Measurements from ENCODE around the gene NDRG3. TPM values are rescaled to one million over a fixed set of nuclear protein-coding genes. Genes with fewer than 3 reads are reported as not detected.
"Not testable (repeated sequence)": the region's sequence is repeated elsewhere in the genome, so short reads cannot be mapped to it uniquely, and the experiment has no call there.

Gene NDRG3
- total and polyA plus RNA-seq, 7 donors, result 21.6 to 38.9 (median 28.8) TPM

DNA sequence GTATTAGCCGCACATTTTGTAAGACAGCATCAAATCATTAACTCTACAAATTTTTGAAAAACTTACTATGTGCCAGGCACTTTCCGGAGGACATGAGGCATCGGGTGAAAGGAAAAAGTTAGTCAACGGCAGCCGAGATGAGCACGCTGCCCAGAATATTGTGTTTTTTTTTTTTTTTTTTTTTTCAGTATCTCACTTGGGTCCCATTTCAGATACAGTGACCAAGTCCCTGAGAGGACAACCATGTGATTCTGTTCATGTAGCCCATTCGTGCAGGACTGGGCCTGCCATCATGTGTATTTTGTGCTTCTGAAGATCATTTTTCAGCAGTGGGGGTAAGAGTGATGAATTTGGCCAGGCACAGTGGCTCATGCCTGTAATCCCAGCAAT lies 101.2 kb downstream of the NDRG3 start:
- H3K36me3 ChIP-seq, result no peaks in the 10 kb centered on the region
- intact Hi-C loops (cut with DNase I), result no loop called here
- H3K27me3 ChIP-seq, result no peaks in the 10 kb centered on the region
- DNase-seq, result no peak
- no peaks in the 10 kb centered on the region for H3K4me1 ChIP-seq
- no peak overlapping the region for H3K4me3 ChIP-seq
- no peak overlapping the region for H3K27ac ChIP-seq
- WGBS, 2 donors, result 76 to 82% methylated on average over 7 of the region's 7 CpGs
- TF ChIP-seq CTCF (IDR thresholded peaks at IDR 0.05) (no peak), POLR2A (IDR thresholded peaks at IDR 0.05) (no peak), EP300 (IDR thresholded peaks at IDR 0.05) (no peak), POLR2AphosphoS5 (IDR thresholded peaks at IDR 0.05) (no peak)
- H3K9me3 ChIP-seq, result no peaks in the 10 kb centered on the region

- 56 to 70% methylated on average over 5 of the region's 5 CpGs for WGBS, 2 donors
Measured at GRCh38 chr20:36644032-36644705, 101.7 kb downstream of the NDRG3 start.

GRCh38 chr20:36642136-36642535 lies 103.8 kb downstream of the NDRG3 start:
- H3K27me3 ChIP-seq, result no peaks in the 10 kb centered on the region
- no peak overlapping the region for H3K27ac ChIP-seq
- 67 to 85% methylated on average over 6 of the region's 6 CpGs for WGBS, 2 donors
- DNase-seq, result no peak
- no peak for TF ChIP-seq POLR2AphosphoS5 (IDR thresholded peaks at IDR 0.05)
- no peak for TF ChIP-seq EP300 (IDR thresholded peaks at IDR 0.05)
- no peak for TF ChIP-seq CTCF (IDR thresholded peaks at IDR 0.05)
- TF ChIP-seq POLR2A (IDR thresholded peaks at IDR 0.05), result no peak
- no peaks in the 10 kb centered on the region for H3K36me3 ChIP-seq
- no peak overlapping the region for H3K4me3 ChIP-seq
- intact Hi-C loops (cut with DNase I), result no loop called here
- H3K4me1 ChIP-seq, result no peaks in the 10 kb centered on the region
- H3K9me3 ChIP-seq, result no peaks in the 10 kb centered on the region

More at GRCh38 chr20:36644032-36644705, 101.7 kb downstream of the NDRG3 start:
- Histone ChIP-seq H3K9me3 (no peaks in the 10 kb centered on the region), H3K27ac (no peak overlapping the region), H3K4me3 (no peak overlapping the region), H3K27me3 (no peaks in the 10 kb centered on the region), H3K4me1 (no peaks in the 10 kb centered on the region), H3K36me3 (no peaks in the 10 kb centered on the region)
- intact Hi-C loops (cut with DNase I), result no loop called here
- no peak for DNase-seq
- TF ChIP-seq POLR2AphosphoS5 (IDR thresholded peaks at IDR 0.05), result no peak
- no peak for TF ChIP-seq EP300 (IDR thresholded peaks at IDR 0.05)
- TF ChIP-seq CTCF (IDR thresholded peaks at IDR 0.05), result no peak
- no peak for TF ChIP-seq POLR2A (IDR thresholded peaks at IDR 0.05)

- DNase-seq, result no peak
- Histone ChIP-seq H3K27me3 (no peaks in the 10 kb centered on the region), H3K9me3 (no peaks in the 10 kb centered on the region), H3K4me1 (no peaks in the 10 kb centered on the region), H3K36me3 (no peaks in the 10 kb centered on the region), H3K27ac (no peak overlapping the region), H3K4me3 (no peak overlapping the region)
- TF ChIP-seq CTCF (IDR thresholded peaks at IDR 0.05), result no peak
- no peak for TF ChIP-seq EP300 (IDR thresholded peaks at IDR 0.05)
- TF ChIP-seq POLR2AphosphoS5 (IDR thresholded peaks at IDR 0.05), result no peak
- no peak for TF ChIP-seq POLR2A (IDR thresholded peaks at IDR 0.05)
- intact Hi-C loops (cut with DNase I), result no loop called here
- 93 to 97% methylated on average over 3 of the region's 3 CpGs for WGBS, 2 donors
Measured at GRCh38 chr20:36641506-36641843, 104.4 kb downstream of the NDRG3 start.

- H3K27me3 ChIP-seq; H3K4me3 ChIP-seq; H3K36me3 ChIP-seq; H3K27ac ChIP-seq; H3K9me3 ChIP-seq; DNase-seq; H3K4me1 ChIP-seq; intact Hi-C loops (cut with DNase I): not testable (repeated sequence)
- WGBS, 2 donors, result 92 to 96% methylated on average over 12 of the region's 12 CpGs
Measured at GRCh38 chr20:36638876-36639400, 107.0 kb downstream of the NDRG3 start.
